ENCODE measurements around the gene EIF2B1. TPM values are rescaled to one million over a fixed set of nuclear protein-coding genes. Genes with fewer than 3 reads are reported as not detected.
A peak's percentile ranks its signal among the peaks of the same experiment; 100 is the strongest.

The EIF2B1 gene
- total and polyA plus RNA-seq, 9 of the 15 experiments (the other 6 are each of a cell fraction or from before 2014, with no cell fraction given), result 35.7 to 195 (median 67.8) TPM

- TF ChIP-seq AFF4 (CRISPR knock-in tag; IDR thresholded peaks at IDR 0.05), result no peak
- peak; percentile 51; the same call in 1 of the 2 replicates for TF ChIP-seq DIDO1 (tag; IDR thresholded peaks at IDR 0.05; ENCODE audit: low read depth)
- peak; percentile 86 for TF ChIP-seq NFYB (IDR thresholded peaks at IDR 0.05; ENCODE audit: extremely low read depth, insufficient read length)
- TF ChIP-seq SP2 (IDR thresholded peaks at IDR 0.05; ENCODE audit: extremely low read depth, low read depth, low read length, poor library complexity, severe bottlenecking), result peak; percentile 39
- TF ChIP-seq RFX1 (IDR thresholded peaks at IDR 0.05), result peak; percentile 96
- peak in 1 of 2 experiments; percentile 76; a peak in 2 of 4 replicates for TF ChIP-seq CSDE1 (IDR thresholded peaks at IDR 0.05)
- peak; percentile 92 for TF ChIP-seq RBM22 (IDR thresholded peaks at IDR 0.05; ENCODE audit: low read depth, low read length, poor library complexity, severe bottlenecking)
- TF ChIP-seq HDAC2 (IDR thresholded peaks at IDR 0.05), result peak; percentile 72; the same call in 1 of the 2 replicates
- peak; percentile 50; the same call in 1 of the 2 replicates for TF ChIP-seq ATF7 (IDR thresholded peaks at IDR 0.05)
- peak; percentile 15; the same call in 1 of the 2 replicates for TF ChIP-seq CREM (IDR thresholded peaks at IDR 0.05; ENCODE audit: low read depth)
- TF ChIP-seq RB1 (IDR thresholded peaks at IDR 0.05; ENCODE audit: low read depth), result peak; percentile 49; the same call in 1 of the 2 replicates
- no peak for TF ChIP-seq GABPA (tag; conservative IDR thresholded peaks at IDR 0.05; ENCODE audit: low read depth)
- TF ChIP-seq ILF3 (IDR thresholded peaks at IDR 0.05; ENCODE audit: borderline replicate concordance), result no peak
- TF ChIP-seq PHF8 (IDR thresholded peaks at IDR 0.05; ENCODE audit: borderline replicate concordance, low read length), result peak; percentile 68; the same call in 1 of the 2 replicates
- no peak for TF ChIP-seq POLR2B (IDR thresholded peaks at IDR 0.05; ENCODE audit: low read depth, partially characterized antibody)
- TF ChIP-seq NRF1 (conservative IDR thresholded peaks at IDR 0.05 in 1 of 2, IDR thresholded peaks at IDR 0.05 in 1 of 2), result 0 out of 4 replicates have a peak, but pooled peaks of 1 of the 2 experiments have one; percentile 23
- 0 out of 2 replicates have a peak, but pooled peaks have one; percentile 12 for TF ChIP-seq MYC (IDR thresholded peaks at IDR 0.05; ENCODE audit: low read depth, low read length)
- no peak for TF ChIP-seq MYC (CRISPR knock-in tag; IDR thresholded peaks at IDR 0.05; ENCODE audit: borderline replicate concordance, low read depth)
- TF ChIP-seq ARID4B (CRISPR knock-in tag; IDR thresholded peaks at IDR 0.05), result peak; percentile 86; the same call in 1 of the 2 replicates
- peak; percentile 70; the same call in 1 of the 2 replicates for TF ChIP-seq L3MBTL2 (IDR thresholded peaks at IDR 0.05)
Measured at GRCh38 chr12:123670882-123671728, 37.6 kb upstream of the EIF2B1 start, which contains the start of gene TCTN2 (continued).
